OCI-LY7 (cell line): ENCODE measurements around the gene PTCD1. TPM values are rescaled to one million over a fixed set of nuclear protein-coding genes. Genes with fewer than 3 reads are reported as not detected.

Source experiments
- BruUV-seq: library from RNA; stranded (reverse); fragments of 400-500 nt; replicated peaks from 2 replicates; lab custom pipeline; 2021; lab: Mats Ljungman, UMichigan
- CTCF ChIA-PET: fragments of 300-600 bp; sonication (Branson Sonifier 250); formaldehyde crosslinking; loops from one replicate; lab custom pipeline; 2022; ENCODE audit warnings: antibody characterized with exemption; ENCODE audit not compliant: unreplicated experiment; lab: Charles Lee
- POLR2A ChIA-PET: fragments of 300-600 bp; sonication (Branson Sonifier 250); formaldehyde crosslinking; loops from one replicate; lab custom pipeline; 2022; ENCODE audit warnings: antibody characterized with exemption; lab: Charles Lee
- DNase-seq: peaks from one replicate; pipeline ENCODE4 v3.0.0-alpha.2; 2015; ENCODE audit warnings: low spot score
- H2AFZ ChIP-seq: fragments of 200-600 bp; sonication (generic), shearing (Covaris generic); 2 replicates; pipeline ENCODE4 v1.6.1; 2014; ENCODE audit warnings: mild to moderate bottlenecking, antibody characterized with exemption, low read length, moderate library complexity
- H3K27ac ChIP-seq: fragments of 200-600 bp; sonication (generic); 2 replicates; pipeline ENCODE4 v1.5.1; 2014; ENCODE audit warnings: mixed run types, low read depth, mild to moderate bottlenecking, moderate library complexity, low read length, inconsistent platforms; ENCODE audit not compliant: poor library complexity, severe bottlenecking
- H3K36me3 ChIP-seq: fragments of 200-600 bp; sonication (generic); 2 replicates; pipeline ENCODE4 v1.6.1; 2014; ENCODE audit warnings: mild to moderate bottlenecking, antibody characterized with exemption, low read length, moderate library complexity, mixed read lengths; ENCODE audit not compliant: insufficient read depth
- H3K4me1 ChIP-seq: fragments of 200-600 bp; sonication (generic); 2 replicates; pipeline ENCODE4 v1.5.1; 2014; ENCODE audit warnings: mild to moderate bottlenecking, low read length; ENCODE audit not compliant: insufficient read depth, poor library complexity, severe bottlenecking
- H3K4me2 ChIP-seq: fragments of 200-600 bp; sonication (generic); 2 replicates; pipeline ENCODE4 v1.6.1; 2014; ENCODE audit warnings: mild to moderate bottlenecking, low read length
- H3K4me3 ChIP-seq: fragments of 200-600 bp; sonication (generic); 2 replicates; pipeline ENCODE4 v1.5.1; 2014; ENCODE audit warnings: mild to moderate bottlenecking, low read depth, low read length; ENCODE audit not compliant: poor library complexity, severe bottlenecking
- H3K79me2 ChIP-seq: fragments of 200-600 bp; sonication (generic); 2 replicates; pipeline ENCODE4 v1.6.1; 2016; ENCODE audit warnings: low read depth, mild to moderate bottlenecking, low read length, moderate library complexity, mixed read lengths; ENCODE audit not compliant: insufficient read depth
- H3K9me2 ChIP-seq: fragments of 200-600 bp; sonication (generic); 2 replicates; pipeline ENCODE4 v1.6.1; 2016; ENCODE audit warnings: mild to moderate bottlenecking, low read length, mixed read lengths; ENCODE audit not compliant: insufficient read depth
- H3K9me3 ChIP-seq: fragments of 200-600 bp; sonication (generic); 2 replicates; pipeline ENCODE4 v1.6.1; 2014; ENCODE audit warnings: mild to moderate bottlenecking, mixed run types, low read length, mixed read lengths
- H4K20me1 ChIP-seq: fragments of 200-600 bp; sonication (generic); 2 replicates; pipeline ENCODE4 v1.6.1; 2014; ENCODE audit warnings: mild to moderate bottlenecking, antibody characterized with exemption, low read length, moderate library complexity, mixed read lengths; ENCODE audit not compliant: insufficient read depth
- EZH2phosphoT487 ChIP-seq: fragments of 200-600 bp; sonication (generic); IDR thresholded peaks from 2 replicates; pipeline ENCODE4 v1.6.1; 2018; ENCODE audit warnings: low read depth, borderline replicate concordance, mild to moderate bottlenecking, mixed run types, antibody characterized with exemption, low read length, moderate library complexity, mixed read lengths
- intact Hi-C: fragments of 100-400 bp; cut with micrococcal nuclease; formaldehyde crosslinking; loops from one replicate; pipeline ENCODE4 v1.10.0; 2022; ENCODE audit not compliant: unreplicated experiment
- total RNA-seq, 2 experiments: library from RNA; depleted of rRNA in 1 of 2; stranded (reverse); fragments of >200 nt in 1 of 2; shearing (Covaris generic) in 1 of 2; gene quantifications; 2 replicates each; pipeline ENCODE4 v1.2.3, GENCODE V29; 2014 to 2022
- TF ChIP-seq, protein P1 (sequence below): fragments of 200-600 bp; sonication (generic); conservative IDR thresholded peaks from 2 replicates; pipeline ENCODE4 v1.5.1; 2014; ENCODE audit warnings: mild to moderate bottlenecking, antibody characterized with exemption, low read length, moderate library complexity, mixed read lengths

Gene PTCD1
- total RNA-seq, 2 experiments from 2014 or later = 11.0 to 11.3 TPM

DNA sequence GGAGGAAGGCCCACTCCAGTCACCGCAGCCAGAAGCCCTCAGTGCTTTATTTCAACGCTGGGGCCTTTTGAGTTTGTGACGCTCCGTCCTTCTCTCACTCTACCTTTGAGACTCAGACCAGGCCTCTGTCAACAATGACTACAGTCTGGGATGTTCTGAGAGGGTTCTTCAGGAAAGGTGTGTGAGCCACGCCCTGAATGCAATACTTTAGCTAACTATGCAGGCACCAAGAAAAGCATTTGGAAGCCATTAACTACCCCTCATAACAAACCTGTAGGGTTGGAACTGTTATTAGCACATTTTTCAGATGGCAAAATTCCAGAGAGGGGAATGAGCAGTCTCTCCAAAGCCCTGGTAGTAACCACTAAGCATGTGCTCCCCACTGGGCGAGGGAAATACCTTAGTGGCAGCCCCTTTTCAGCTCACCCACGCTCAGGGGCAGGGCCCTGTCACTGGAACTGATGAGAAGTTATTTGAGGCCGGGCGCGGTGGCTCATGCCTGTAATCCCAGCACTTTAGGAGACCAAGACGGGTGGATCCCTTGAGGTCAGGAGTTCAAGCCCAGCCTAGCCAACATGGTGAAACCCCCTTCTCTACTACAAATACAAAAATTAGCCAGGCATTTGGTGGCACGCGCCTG is 69.7 kb downstream of the PTCD1 start:
- DNase-seq = no peak
- H3K27ac ChIP-seq = no peak overlapping the region
- BruUV-seq = no TSS peak
- H4K20me1 ChIP-seq = no peaks in the 10 kb centered on the region
- H3K4me1 ChIP-seq = no peaks in the 10 kb centered on the region
- H3K79me2 ChIP-seq = no peaks in the 10 kb centered on the region
- no peaks in the 10 kb centered on the region for H3K9me2 ChIP-seq
- no peak overlapping the region for H3K4me2 ChIP-seq
- no peak overlapping the region for H3K4me3 ChIP-seq
- H3K36me3 ChIP-seq = peaks cover 36% of the 10 kb centered on the region
- no peaks in the 10 kb centered on the region for H3K9me3 ChIP-seq
- ChIA-PET CTCF (no interaction called here), POLR2A (interaction anchor here (0.6 kb wide), 1 partner anchor 54 kb away, joined by 4 read pairs; no protein-coding TSS in a partner anchor)
- TF ChIP-seq, protein P1, sequence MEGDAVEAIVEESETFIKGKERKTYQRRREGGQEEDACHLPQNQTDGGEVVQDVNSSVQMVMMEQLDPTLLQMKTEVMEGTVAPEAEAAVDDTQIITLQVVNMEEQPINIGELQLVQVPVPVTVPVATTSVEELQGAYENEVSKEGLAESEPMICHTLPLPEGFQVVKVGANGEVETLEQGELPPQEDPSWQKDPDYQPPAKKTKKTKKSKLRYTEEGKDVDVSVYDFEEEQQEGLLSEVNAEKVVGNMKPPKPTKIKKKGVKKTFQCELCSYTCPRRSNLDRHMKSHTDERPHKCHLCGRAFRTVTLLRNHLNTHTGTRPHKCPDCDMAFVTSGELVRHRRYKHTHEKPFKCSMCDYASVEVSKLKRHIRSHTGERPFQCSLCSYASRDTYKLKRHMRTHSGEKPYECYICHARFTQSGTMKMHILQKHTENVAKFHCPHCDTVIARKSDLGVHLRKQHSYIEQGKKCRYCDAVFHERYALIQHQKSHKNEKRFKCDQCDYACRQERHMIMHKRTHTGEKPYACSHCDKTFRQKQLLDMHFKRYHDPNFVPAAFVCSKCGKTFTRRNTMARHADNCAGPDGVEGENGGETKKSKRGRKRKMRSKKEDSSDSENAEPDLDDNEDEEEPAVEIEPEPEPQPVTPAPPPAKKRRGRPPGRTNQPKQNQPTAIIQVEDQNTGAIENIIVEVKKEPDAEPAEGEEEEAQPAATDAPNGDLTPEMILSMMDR = no peak
- no peak for TF ChIP-seq EZH2phosphoT487
- no peak overlapping the region for H2AFZ ChIP-seq
- intact Hi-C loops = no loop called here

Other genes with a start within 250 kb of the PTCD1 start
- gene KPNA7, start 230.7 kb downstream of the PTCD1 start, total RNA-seq (2014; rRNA removed; shearing (Covaris generic)) = not detected in 2 replicates
- gene KPNA7, start 230.7 kb downstream of the PTCD1 start, total RNA-seq (2022) = not detected in 2 replicates
- not detected in 2 replicates for gene MYH16, start 166.0 kb downstream of the PTCD1 start, total RNA-seq (2014; rRNA removed; shearing (Covaris generic))
- not detected in 2 replicates for gene MYH16, start 166.0 kb downstream of the PTCD1 start, total RNA-seq (2022)
- 51.0 and 71.8 TPM in 2 replicates for gene ARPC1A, start 112.9 kb downstream of the PTCD1 start, total RNA-seq (2014; rRNA removed; shearing (Covaris generic))
- gene ARPC1A, start 112.9 kb downstream of the PTCD1 start, total RNA-seq (2022) = 101 and 108 TPM in 2 replicates
- gene ARPC1B, start 64.1 kb downstream of the PTCD1 start, total RNA-seq (2014; rRNA removed; shearing (Covaris generic)) = 174 and 191 TPM in 2 replicates
- 168 and 169 TPM in 2 replicates for gene ARPC1B, start 64.1 kb downstream of the PTCD1 start, total RNA-seq (2022)
- 33.7 and 50.0 TPM in 2 replicates for gene PDAP1, start 30.2 kb downstream of the PTCD1 start, total RNA-seq (2014; rRNA removed; shearing (Covaris generic))
- gene PDAP1, start 30.2 kb downstream of the PTCD1 start, total RNA-seq (2022) = 132 and 135 TPM in 2 replicates
- 104 and 118 TPM in 2 replicates for gene BUD31, start 29.8 kb downstream of the PTCD1 start, total RNA-seq (2014; rRNA removed; shearing (Covaris generic))
- 100 and 114 TPM in 2 replicates for gene BUD31, start 29.8 kb downstream of the PTCD1 start, total RNA-seq (2022)
- gene CPSF4, start 145 bp upstream of the PTCD1 start, total RNA-seq (2014; rRNA removed; shearing (Covaris generic)) = 75.3 and 84.4 TPM in 2 replicates
- 88.6 and 91.9 TPM in 2 replicates for gene CPSF4, start 145 bp upstream of the PTCD1 start, total RNA-seq (2022)
- 756 and 900 TPM in 2 replicates for gene ATP5MF, start 27.4 kb upstream of the PTCD1 start, total RNA-seq (2014; rRNA removed; shearing (Covaris generic))
- gene ATP5MF, start 27.4 kb upstream of the PTCD1 start, total RNA-seq (2022) = 387 and 463 TPM in 2 replicates
- 23.2 and 32.2 TPM in 2 replicates for gene ZNF789, start 34.1 kb upstream of the PTCD1 start, total RNA-seq (2014; rRNA removed; shearing (Covaris generic))
- gene ZNF789, start 34.1 kb upstream of the PTCD1 start, total RNA-seq (2022) = 57.4 and 59.6 TPM in 2 replicates
- 23.5 and 26.8 TPM in 2 replicates for gene ZNF394, start 61.5 kb upstream of the PTCD1 start, total RNA-seq (2014; rRNA removed; shearing (Covaris generic))
- gene ZNF394, start 61.5 kb upstream of the PTCD1 start, total RNA-seq (2022) = 35.3 and 35.4 TPM in 2 replicates
- gene ZKSCAN5, start 65.9 kb upstream of the PTCD1 start, total RNA-seq (2014; rRNA removed; shearing (Covaris generic)) = 11.4 and 12.2 TPM in 2 replicates
- gene ZKSCAN5, start 65.9 kb upstream of the PTCD1 start, total RNA-seq (2022) = 13.7 and 14.5 TPM in 2 replicates
- 4.2 and 5.5 TPM in 2 replicates for gene FAM200A, start 113.3 kb upstream of the PTCD1 start, total RNA-seq (2014; rRNA removed; shearing (Covaris generic))
- gene FAM200A, start 113.3 kb upstream of the PTCD1 start, total RNA-seq (2022) = 7.3 and 7.9 TPM in 2 replicates
- 64.1 and 100 TPM in 2 replicates for gene ZNF655, start 119.8 kb upstream of the PTCD1 start, total RNA-seq (2014; rRNA removed; shearing (Covaris generic))
- 79.7 and 84.7 TPM in 2 replicates for gene ZNF655, start 119.8 kb upstream of the PTCD1 start, total RNA-seq (2022)
- gene TMEM225B, start 159.5 kb upstream of the PTCD1 start, total RNA-seq (2014; rRNA removed; shearing (Covaris generic)) = 1.4 and 2.4 TPM in 2 replicates
- gene TMEM225B, start 159.5 kb upstream of the PTCD1 start, total RNA-seq (2022) = 2.4 and 3.9 TPM in 2 replicates
- gene ZSCAN25, start 178.1 kb upstream of the PTCD1 start, total RNA-seq (2014; rRNA removed; shearing (Covaris generic)) = 12.0 and 19.8 TPM in 2 replicates
- 14.3 and 17.1 TPM in 2 replicates for gene ZSCAN25, start 178.1 kb upstream of the PTCD1 start, total RNA-seq (2022)
- gene CYP3A5, start 241.2 kb upstream of the PTCD1 start, total RNA-seq (2014; rRNA removed; shearing (Covaris generic)) = not detected in 2 replicates
- not detected in 2 replicates for gene CYP3A5, start 241.2 kb upstream of the PTCD1 start, total RNA-seq (2022)